Kidney capillary endothelial cell (primary cell): ENCODE data around the gene GGACT.
"Not testable (repeated sequence)": the region's sequence is repeated elsewhere in the genome, so short reads cannot be mapped to it uniquely, and the experiment has no call there.

Experiments
- DNase-seq: peaks from one replicate; pipeline ENCODE4 v3.0.0-alpha.2; 2018; ENCODE audit warnings: low spot score

GGACT gene

GRCh38 chr13:100529666-100530377, 58.8 kb downstream of the GGACT start:
- no peak for DNase-seq

GRCh38 chr13:100528820-100529219, 59.8 kb downstream of the GGACT start:
- DNase-seq: no peak

- no peak for DNase-seq
These were observed 60.2 kb downstream of the GGACT start for GRCh38 chr13:100528353-100528752.

GRCh38 chr13:100527644-100528043, 60.9 kb downstream of the GGACT start:
- no peak for DNase-seq

GRCh38 chr13:100526318-100527000, 62.1 kb downstream of the GGACT start:
- DNase-seq: no peak

- DNase-seq: no peak
These were observed 62.9 kb downstream of the GGACT start for GRCh38 chr13:100525453-100526317.

- not testable (repeated sequence) for DNase-seq
These were observed 63.9 kb downstream of the GGACT start for GRCh38 chr13:100524688-100525087.

GRCh38 chr13:100523981-100524386, 64.6 kb downstream of the GGACT start:
- DNase-seq: no peak

- DNase-seq: no peak
These were observed 65.2 kb downstream of the GGACT start for GRCh38 chr13:100523411-100523810.

- no peak for DNase-seq
These were observed 65.8 kb downstream of the GGACT start for GRCh38 chr13:100522618-100523309.

- no peak for DNase-seq
These were observed 66.6 kb downstream of the GGACT start for GRCh38 chr13:100521851-100522617.

GRCh38 chr13:100520936-100521850, 67.4 kb downstream of the GGACT start:
- no peak for DNase-seq

- DNase-seq: no peak
These were observed 69.0 kb downstream of the GGACT start for GRCh38 chr13:100519626-100520025.

GRCh38 chr13:100518394-100519062, 70.1 kb downstream of the GGACT start:
- no peak for DNase-seq

- no peak for DNase-seq
These were observed 70.9 kb downstream of the GGACT start for GRCh38 chr13:100517728-100518127.

GRCh38 chr13:100517135-100517534, 71.5 kb downstream of the GGACT start:
- no peak for DNase-seq

- no peak for DNase-seq
These were observed 73.2 kb downstream of the GGACT start for GRCh38 chr13:100515410-100515800.

- peak; percentile 73 for DNase-seq
These were observed 73.7 kb downstream of the GGACT start for GRCh38 chr13:100514788-100515409.

- DNase-seq: no peak
These were observed 74.5 kb downstream of the GGACT start for GRCh38 chr13:100513987-100514670.
